NCI-H510A (cell line): ENCODE measurements around the gene PHLPP1.
A peak's percentile ranks its signal among the peaks of the same experiment; 100 is the strongest.

Experiments used
- DNase-seq: peaks from one replicate; lab custom pipeline; 2025; lab: John Stamatoyannopoulos, UW

Gene PHLPP1

GRCh38 chr18:62942578-62942977, 227.2 kb downstream of the PHLPP1 start:
- DNase-seq, result no peak

GRCh38 chr18:62944454-62944853, 229.1 kb downstream of the PHLPP1 start:
- DNase-seq, result no peak

- no peak for DNase-seq
These were observed 233.4 kb downstream of the PHLPP1 start for GRCh38 chr18:62948788-62949187.

- no peak for DNase-seq
These were observed 234.9 kb downstream of the PHLPP1 start for GRCh38 chr18:62950246-62950645.

GRCh38 chr18:62952807-62953206, 237.5 kb downstream of the PHLPP1 start:
- DNase-seq, result no peak

- DNase-seq, result no peak
These were observed 238.3 kb downstream of the PHLPP1 start for GRCh38 chr18:62953663-62954062.

- peak; percentile 61 for DNase-seq
These were observed 239.0 kb downstream of the PHLPP1 start for GRCh38 chr18:62954366-62954765.

- peak; percentile 30 for DNase-seq
These were observed 242.6 kb downstream of the PHLPP1 start for GRCh38 chr18:62957885-62958472.

- no peak for DNase-seq
These were observed 244.1 kb downstream of the PHLPP1 start for GRCh38 chr18:62959481-62959880.

GRCh38 chr18:62963507-62963906, 248.2 kb downstream of the PHLPP1 start:
- no peak for DNase-seq

- no peak for DNase-seq
These were observed 249.1 kb downstream of the PHLPP1 start for GRCh38 chr18:62964432-62964831.

- DNase-seq, result no peak
These were observed 251.7 kb downstream of the PHLPP1 start for GRCh38 chr18:62967089-62967488.

- DNase-seq, result no peak
These were observed 258.3 kb downstream of the PHLPP1 start for GRCh38 chr18:62973689-62974088.

- no peak for DNase-seq
These were observed 259.0 kb downstream of the PHLPP1 start for GRCh38 chr18:62974388-62974787.

- no peak for DNase-seq
These were observed 259.8 kb downstream of the PHLPP1 start for GRCh38 chr18:62974928-62975675.

- no peak for DNase-seq
These were observed 260.4 kb downstream of the PHLPP1 start for GRCh38 chr18:62975785-62976184.

GRCh38 chr18:62976227-62976626, 260.9 kb downstream of the PHLPP1 start:
- DNase-seq, result no peak

- no peak for DNase-seq
These were observed 262.2 kb downstream of the PHLPP1 start for GRCh38 chr18:62977512-62977911.

GRCh38 chr18:62978251-62979049, 263.1 kb downstream of the PHLPP1 start:
- DNase-seq, result no peak

- peak; percentile 86 for DNase-seq
These were observed 263.8 kb downstream of the PHLPP1 start for GRCh38 chr18:62979176-62979575.

- peak; percentile 54 for DNase-seq
These were observed 264.6 kb downstream of the PHLPP1 start for GRCh38 chr18:62979900-62980299.

GRCh38 chr18:62981566-62981965, 266.2 kb downstream of the PHLPP1 start:
- DNase-seq, result no peak
